ENCODE measurements around the gene ELOVL7. TPM values are rescaled to one million over a fixed set of nuclear protein-coding genes. Genes with fewer than 3 reads are reported as not detected.

Gene ELOVL7
- total and polyA plus RNA-seq, 4 donors, result 0.21 to 2.3 (median 0.76) TPM

DNA sequence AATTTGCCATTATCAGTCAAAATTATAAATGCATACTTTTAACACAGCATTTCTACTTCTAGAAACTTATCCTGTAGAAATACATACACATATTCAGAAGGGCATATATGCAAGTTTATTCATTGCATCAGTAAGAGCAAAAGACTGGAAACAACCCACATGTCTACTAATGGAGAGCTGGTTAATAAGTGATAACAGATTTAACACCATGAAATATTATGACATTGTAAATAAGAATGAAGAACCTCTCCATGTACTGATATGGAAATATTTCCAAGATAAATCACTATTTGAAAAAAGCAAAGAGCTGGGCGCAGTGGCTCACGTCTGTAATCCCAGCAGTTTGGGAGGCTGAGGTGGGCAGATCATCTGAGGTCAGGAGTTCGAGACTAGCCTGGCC, 54.5 kb downstream of the ELOVL7 start (continued):
- TF ChIP-seq YY1 (IDR thresholded peaks at IDR 0.05) (no peak), ATF3 (IDR thresholded peaks at IDR 0.05) (no peak), HNF4A (conservative IDR thresholded peaks at IDR 0.05) (no peak), SP1 (IDR thresholded peaks at IDR 0.05) (no peak)

DNA sequence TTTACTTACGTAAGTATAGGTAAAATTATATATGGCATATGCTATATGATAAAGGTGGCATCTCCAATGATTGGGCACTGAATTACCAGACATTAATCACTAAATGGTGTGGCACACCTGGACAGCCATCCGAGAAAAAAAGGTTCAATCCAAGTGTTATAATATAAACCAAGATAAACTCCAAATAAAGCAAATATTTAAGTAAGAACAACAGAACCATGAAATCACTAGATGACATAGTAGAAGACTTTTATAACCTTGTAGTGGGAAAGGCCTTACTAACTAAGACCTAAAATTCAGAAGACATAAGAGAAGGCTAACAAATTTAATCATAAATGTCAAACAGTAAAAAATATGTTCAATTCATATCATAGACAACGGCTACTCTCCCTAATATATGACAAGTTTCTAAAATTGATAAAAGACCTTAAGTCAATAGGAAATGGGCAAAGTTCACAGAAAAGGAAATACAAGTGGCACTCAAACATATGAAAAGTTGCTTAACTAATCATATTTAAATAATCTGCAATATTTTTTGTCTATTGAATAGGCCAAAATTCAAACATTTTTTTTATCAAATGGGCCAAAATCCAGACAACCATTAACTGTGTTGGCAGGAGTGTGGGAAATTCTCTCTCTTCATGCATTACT, 55.1 kb downstream of the ELOVL7 start:
- no peak for TF ChIP-seq NR2F2 (IDR thresholded peaks at IDR 0.05)
- no peak for TF ChIP-seq HNF4G (IDR thresholded peaks at IDR 0.05)
- no peak for TF ChIP-seq YY1 (IDR thresholded peaks at IDR 0.05)
- no peak for TF ChIP-seq JUND (IDR thresholded peaks at IDR 0.05)
- TF ChIP-seq, protein P1, sequence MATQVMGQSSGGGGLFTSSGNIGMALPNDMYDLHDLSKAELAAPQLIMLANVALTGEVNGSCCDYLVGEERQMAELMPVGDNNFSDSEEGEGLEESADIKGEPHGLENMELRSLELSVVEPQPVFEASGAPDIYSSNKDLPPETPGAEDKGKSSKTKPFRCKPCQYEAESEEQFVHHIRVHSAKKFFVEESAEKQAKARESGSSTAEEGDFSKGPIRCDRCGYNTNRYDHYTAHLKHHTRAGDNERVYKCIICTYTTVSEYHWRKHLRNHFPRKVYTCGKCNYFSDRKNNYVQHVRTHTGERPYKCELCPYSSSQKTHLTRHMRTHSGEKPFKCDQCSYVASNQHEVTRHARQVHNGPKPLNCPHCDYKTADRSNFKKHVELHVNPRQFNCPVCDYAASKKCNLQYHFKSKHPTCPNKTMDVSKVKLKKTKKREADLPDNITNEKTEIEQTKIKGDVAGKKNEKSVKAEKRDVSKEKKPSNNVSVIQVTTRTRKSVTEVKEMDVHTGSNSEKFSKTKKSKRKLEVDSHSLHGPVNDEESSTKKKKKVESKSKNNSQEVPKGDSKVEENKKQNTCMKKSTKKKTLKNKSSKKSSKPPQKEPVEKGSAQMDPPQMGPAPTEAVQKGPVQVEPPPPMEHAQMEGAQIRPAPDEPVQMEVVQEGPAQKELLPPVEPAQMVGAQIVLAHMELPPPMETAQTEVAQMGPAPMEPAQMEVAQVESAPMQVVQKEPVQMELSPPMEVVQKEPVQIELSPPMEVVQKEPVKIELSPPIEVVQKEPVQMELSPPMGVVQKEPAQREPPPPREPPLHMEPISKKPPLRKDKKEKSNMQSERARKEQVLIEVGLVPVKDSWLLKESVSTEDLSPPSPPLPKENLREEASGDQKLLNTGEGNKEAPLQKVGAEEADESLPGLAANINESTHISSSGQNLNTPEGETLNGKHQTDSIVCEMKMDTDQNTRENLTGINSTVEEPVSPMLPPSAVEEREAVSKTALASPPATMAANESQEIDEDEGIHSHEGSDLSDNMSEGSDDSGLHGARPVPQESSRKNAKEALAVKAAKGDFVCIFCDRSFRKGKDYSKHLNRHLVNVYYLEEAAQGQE (IDR thresholded peaks at IDR 0.05), result no peak
- no peak for TF ChIP-seq SP1 (IDR thresholded peaks at IDR 0.05)
- no peak for TF ChIP-seq GABPA (IDR thresholded peaks at IDR 0.05 in 1 of 2, conservative IDR thresholded peaks at IDR 0.05 in 1 of 2)
- TF ChIP-seq RAD21 (IDR thresholded peaks at IDR 0.05), result no peak
- no peak for TF ChIP-seq FOXA1 (IDR thresholded peaks at IDR 0.05)
- TF ChIP-seq FOXA2 (IDR thresholded peaks at IDR 0.05), result no peak
- TF ChIP-seq TAF1 (conservative IDR thresholded peaks at IDR 0.05), result no peak
- no peak for TF ChIP-seq HNF4A (conservative IDR thresholded peaks at IDR 0.05)
- TF ChIP-seq EGR1 (IDR thresholded peaks at IDR 0.05; ENCODE audit: low read depth in 2 of 2), result no peak
- no peak for TF ChIP-seq CTCF (IDR thresholded peaks at IDR 0.05; ENCODE audit: low read depth, low read length, missing input control)
- no peak for TF ChIP-seq MAX (IDR thresholded peaks at IDR 0.05)
- Histone ChIP-seq H3K4me1 (ENCODE audit: control insufficient read depth in 4 of 4, insufficient read depth in 4 of 4, low read length in 3 of 4) (peaks cover 0 to 2% (median under 1%) of the 10 kb centered on the region in 4 donors), H3K27me3 (ENCODE audit: control insufficient read depth in 4 of 4, insufficient read depth in 4 of 4, low read length in 3 of 4) (no peaks in the 10 kb centered on the region), H3K36me3 (ENCODE audit: control insufficient read depth in 4 of 4, insufficient read depth in 3 of 4, low read depth in 1 of 4, low read length in 3 of 4) (no peaks in the 10 kb centered on the region), H3K9ac (ENCODE audit: low read depth in 1 of 2, low read length in 2 of 2) (no peak overlapping the region), H3K4me3 (ENCODE audit: low read depth in 1 of 3, low read length in 3 of 3) (no peak overlapping the region), H3K27ac (ENCODE audit: low read depth in 1 of 2, low read length in 2 of 2) (no peak overlapping the region), H3K9me3 (ENCODE audit: control insufficient read depth in 4 of 4, low read length in 3 of 4) (no peaks in the 10 kb centered on the region)
- DNase-seq (ENCODE audit: low spot score), result no peak
- WGBS, result 50% methylated on average over 3 of the region's 3 CpGs

GRCh38 chr5:60779466-60779865, 64.6 kb downstream of the ELOVL7 start:
- H3K27me3 ChIP-seq (ENCODE audit: control insufficient read depth in 4 of 4, insufficient read depth in 4 of 4, low read length in 3 of 4), result no peaks in the 10 kb centered on the region
- no peak overlapping the region for H3K4me3 ChIP-seq (ENCODE audit: low read depth in 1 of 3, low read length in 3 of 3)
- no peak for TF ChIP-seq RXRA (IDR thresholded peaks at IDR 0.05)
- TF ChIP-seq GABPA (IDR thresholded peaks at IDR 0.05 in 1 of 2, conservative IDR thresholded peaks at IDR 0.05 in 1 of 2), result no peak
- TF ChIP-seq HNF4A (conservative IDR thresholded peaks at IDR 0.05), result no peak
- TF ChIP-seq MAX (IDR thresholded peaks at IDR 0.05), result no peak
- no peak for TF ChIP-seq SP1 (IDR thresholded peaks at IDR 0.05)
- TF ChIP-seq JUND (IDR thresholded peaks at IDR 0.05), result no peak
- no peak for TF ChIP-seq ATF3 (IDR thresholded peaks at IDR 0.05)
- TF ChIP-seq, protein P2, sequence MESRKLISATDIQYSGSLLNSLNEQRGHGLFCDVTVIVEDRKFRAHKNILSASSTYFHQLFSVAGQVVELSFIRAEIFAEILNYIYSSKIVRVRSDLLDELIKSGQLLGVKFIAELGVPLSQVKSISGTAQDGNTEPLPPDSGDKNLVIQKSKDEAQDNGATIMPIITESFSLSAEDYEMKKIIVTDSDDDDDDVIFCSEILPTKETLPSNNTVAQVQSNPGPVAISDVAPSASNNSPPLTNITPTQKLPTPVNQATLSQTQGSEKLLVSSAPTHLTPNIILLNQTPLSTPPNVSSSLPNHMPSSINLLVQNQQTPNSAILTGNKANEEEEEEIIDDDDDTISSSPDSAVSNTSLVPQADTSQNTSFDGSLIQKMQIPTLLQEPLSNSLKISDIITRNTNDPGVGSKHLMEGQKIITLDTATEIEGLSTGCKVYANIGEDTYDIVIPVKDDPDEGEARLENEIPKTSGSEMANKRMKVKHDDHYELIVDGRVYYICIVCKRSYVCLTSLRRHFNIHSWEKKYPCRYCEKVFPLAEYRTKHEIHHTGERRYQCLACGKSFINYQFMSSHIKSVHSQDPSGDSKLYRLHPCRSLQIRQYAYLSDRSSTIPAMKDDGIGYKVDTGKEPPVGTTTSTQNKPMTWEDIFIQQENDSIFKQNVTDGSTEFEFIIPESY (IDR thresholded peaks at IDR 0.05), result no peak
- TF ChIP-seq HNF4G (IDR thresholded peaks at IDR 0.05), result no peak
- no peak for TF ChIP-seq EGR1 (IDR thresholded peaks at IDR 0.05; ENCODE audit: low read depth in 2 of 2)
- TF ChIP-seq RAD21 (IDR thresholded peaks at IDR 0.05), result no peak
- H3K27ac ChIP-seq (ENCODE audit: low read depth in 1 of 2, low read length in 2 of 2), result no peak overlapping the region
- H3K9me3 ChIP-seq (ENCODE audit: control insufficient read depth in 4 of 4, low read length in 3 of 4), result no peaks in the 10 kb centered on the region
- H3K4me1 ChIP-seq (ENCODE audit: control insufficient read depth in 4 of 4, insufficient read depth in 4 of 4, low read length in 3 of 4), result no peaks in the 10 kb centered on the region
- no peak overlapping the region for H3K9ac ChIP-seq (ENCODE audit: low read depth in 1 of 2, low read length in 2 of 2)
- 96% methylated on average over 2 of the region's 2 CpGs for WGBS
- no peaks in the 10 kb centered on the region for H3K36me3 ChIP-seq (ENCODE audit: control insufficient read depth in 4 of 4, insufficient read depth in 3 of 4, low read depth in 1 of 4, low read length in 3 of 4)
- DNase-seq (ENCODE audit: low spot score), result no peak
